ENCODE measurements around the gene SPTSSB.

GRCh38 chr3:161350916-161351315 lies 20.4 kb downstream of the SPTSSB start:
- TF ChIP-seq SP1 (CRISPR knock-in tag; conservative IDR thresholded peaks at IDR 0.05) (no peak), CTCF (IDR thresholded peaks at IDR 0.05) (no peak), USF1 (CRISPR knock-in tag; IDR thresholded peaks at IDR 0.05) (no peak), ESRRA (CRISPR knock-in tag; IDR thresholded peaks at IDR 0.05; ENCODE audit: borderline replicate concordance) (no peak), TEAD4 (CRISPR knock-in tag; IDR thresholded peaks at IDR 0.05) (no peak), E2F1 (CRISPR knock-in tag; IDR thresholded peaks at IDR 0.05) (no peak), ATF1 (CRISPR knock-in tag; IDR thresholded peaks at IDR 0.05) (no peak), SMAD3 (CRISPR knock-in tag; IDR thresholded peaks at IDR 0.05; ENCODE audit: borderline replicate concordance) (no peak)
- TF ChIP-seq, protein P1, sequence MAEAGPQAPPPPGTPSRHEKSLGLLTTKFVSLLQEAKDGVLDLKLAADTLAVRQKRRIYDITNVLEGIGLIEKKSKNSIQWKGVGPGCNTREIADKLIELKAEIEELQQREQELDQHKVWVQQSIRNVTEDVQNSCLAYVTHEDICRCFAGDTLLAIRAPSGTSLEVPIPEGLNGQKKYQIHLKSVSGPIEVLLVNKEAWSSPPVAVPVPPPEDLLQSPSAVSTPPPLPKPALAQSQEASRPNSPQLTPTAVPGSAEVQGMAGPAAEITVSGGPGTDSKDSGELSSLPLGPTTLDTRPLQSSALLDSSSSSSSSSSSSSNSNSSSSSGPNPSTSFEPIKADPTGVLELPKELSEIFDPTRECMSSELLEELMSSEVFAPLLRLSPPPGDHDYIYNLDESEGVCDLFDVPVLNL (CRISPR knock-in tag; IDR thresholded peaks at IDR 0.05; ENCODE audit: borderline replicate concordance, low read depth): no peak
- TF ChIP-seq, protein P2, sequence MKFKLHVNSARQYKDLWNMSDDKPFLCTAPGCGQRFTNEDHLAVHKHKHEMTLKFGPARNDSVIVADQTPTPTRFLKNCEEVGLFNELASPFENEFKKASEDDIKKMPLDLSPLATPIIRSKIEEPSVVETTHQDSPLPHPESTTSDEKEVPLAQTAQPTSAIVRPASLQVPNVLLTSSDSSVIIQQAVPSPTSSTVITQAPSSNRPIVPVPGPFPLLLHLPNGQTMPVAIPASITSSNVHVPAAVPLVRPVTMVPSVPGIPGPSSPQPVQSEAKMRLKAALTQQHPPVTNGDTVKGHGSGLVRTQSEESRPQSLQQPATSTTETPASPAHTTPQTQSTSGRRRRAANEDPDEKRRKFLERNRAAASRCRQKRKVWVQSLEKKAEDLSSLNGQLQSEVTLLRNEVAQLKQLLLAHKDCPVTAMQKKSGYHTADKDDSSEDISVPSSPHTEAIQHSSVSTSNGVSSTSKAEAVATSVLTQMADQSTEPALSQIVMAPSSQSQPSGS (CRISPR knock-in tag; IDR thresholded peaks at IDR 0.05; ENCODE audit: borderline replicate concordance, low read depth): no peak
